HG02884 (cell line): ENCODE results near the gene CALCOCO1.
"Not testable (repeated sequence)": the region's sequence is repeated elsewhere in the genome, so short reads cannot be mapped to it uniquely, and the experiment has no call there.

Experiments used
- ATAC-seq: cut with Tn5 transposase; IDR thresholded peaks from one replicate; pipeline ENCODE4 v1.9.1; 2021; ENCODE audit warnings: mild to moderate bottlenecking, moderate library complexity; ENCODE audit not compliant: unreplicated experiment

Gene CALCOCO1

DNA sequence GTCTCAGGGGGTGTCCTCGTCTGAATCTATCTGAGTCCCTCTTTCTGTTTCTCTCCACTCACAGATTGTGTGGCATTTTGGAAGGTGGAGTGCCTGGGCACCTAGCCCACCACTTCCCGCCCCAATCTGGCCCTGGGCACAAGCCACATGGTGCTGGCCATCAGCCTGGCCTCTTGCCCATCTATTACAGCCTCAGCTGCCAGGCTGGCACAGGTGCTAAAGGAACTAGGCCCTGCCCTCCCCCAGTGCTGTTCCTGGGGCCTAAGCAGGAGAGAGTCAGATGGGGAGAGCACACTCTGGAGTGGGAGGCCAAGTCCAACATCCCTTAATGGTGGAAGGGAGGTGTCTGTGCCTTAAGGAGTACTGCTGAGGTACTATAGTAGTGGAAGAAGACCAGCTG, 8.3 kb upstream of the CALCOCO1 start:
- no peak for ATAC-seq

DNA sequence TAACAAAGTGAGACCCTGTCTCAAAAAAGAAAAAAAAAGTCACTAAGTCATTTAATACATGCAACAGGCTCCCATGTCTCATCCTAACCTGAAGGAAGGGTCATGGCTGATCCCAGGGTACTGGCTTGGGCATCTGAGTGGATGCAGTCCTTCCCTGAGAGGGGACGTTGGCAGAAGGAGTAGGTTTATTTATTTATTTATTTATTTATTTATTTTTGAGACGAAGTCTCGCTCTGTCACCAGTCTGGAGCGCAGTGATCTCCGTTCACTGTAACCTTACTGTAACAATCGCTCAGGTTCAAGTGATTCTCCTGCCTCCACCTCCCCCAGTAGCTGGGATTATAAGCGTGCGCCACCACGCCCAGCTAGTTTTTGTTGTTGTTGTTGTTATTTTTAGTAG, 7.2 kb upstream of the CALCOCO1 start:
- no peak for ATAC-seq

DNA sequence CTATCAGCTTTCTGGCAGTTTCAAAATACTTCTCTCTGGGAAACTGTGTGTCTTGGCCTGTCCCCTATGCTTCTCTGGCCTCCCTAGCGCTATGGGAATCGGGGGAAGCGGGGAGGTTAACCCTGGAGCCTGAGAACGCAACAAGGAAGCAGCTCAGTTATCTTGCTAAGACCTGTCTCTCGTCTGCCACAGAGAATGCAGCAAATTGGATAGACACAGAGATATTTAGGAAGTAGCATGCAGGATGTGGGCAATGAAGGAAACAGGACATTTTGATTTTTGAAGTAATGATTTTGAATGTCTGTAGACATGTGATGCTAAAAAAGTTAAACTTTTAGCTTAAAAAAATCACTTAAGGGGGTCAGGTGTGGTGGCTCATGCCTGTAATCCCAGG, 6.6 kb upstream of the CALCOCO1 start:
- ATAC-seq: no peak

DNA sequence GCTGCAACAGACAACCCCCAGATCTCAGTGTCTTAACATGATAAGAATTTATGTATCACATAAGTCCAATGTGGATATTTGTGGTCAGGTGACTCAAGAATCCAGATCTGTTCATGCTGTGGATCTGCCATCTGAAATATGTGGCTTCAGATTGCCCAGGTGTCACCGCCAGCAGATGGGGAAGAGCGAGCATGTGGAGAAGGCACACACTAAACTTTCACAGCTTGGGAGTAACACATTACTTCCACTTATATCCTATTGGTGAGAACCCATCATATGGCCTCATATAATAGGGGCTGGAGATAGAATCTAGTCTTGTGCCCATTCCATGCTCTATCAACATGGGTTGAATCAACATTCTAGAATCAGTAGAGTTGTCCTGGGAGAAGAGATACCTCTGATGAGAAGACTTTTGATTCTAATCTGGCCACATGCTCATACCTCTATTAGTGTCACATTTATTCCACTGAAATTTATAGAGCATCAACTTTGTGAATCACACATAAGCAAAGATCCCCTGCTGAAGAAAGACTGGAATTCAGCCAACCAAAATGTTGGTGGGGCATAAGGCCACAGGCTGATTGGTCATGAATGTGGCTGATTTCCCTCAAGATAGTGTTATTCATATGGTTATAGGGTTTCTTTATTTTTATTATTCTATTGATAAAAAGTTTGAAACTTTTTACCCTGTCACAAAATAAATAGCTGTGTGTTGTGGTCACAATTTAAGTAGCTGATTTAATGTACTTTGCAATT, 6.0 kb upstream of the CALCOCO1 start:
- ATAC-seq: no peak

DNA sequence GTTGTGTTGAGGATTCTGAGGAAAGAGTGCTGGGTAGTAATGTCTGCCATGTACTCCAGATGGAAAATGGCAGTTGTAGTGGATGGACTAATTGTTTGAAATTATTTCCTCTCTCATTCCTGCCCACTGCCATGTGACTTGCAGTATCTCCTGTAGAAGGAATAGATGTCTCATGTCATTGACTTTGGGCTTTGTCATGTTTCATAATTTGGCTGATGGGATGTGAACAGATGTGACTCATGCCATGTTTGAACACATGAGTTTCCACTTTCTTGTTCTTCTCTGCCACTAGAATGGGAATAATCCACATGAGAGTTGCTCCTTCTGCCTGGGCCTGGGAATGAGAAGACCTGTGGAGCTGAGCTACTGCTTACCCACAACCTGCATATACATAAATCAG, 2.4 kb upstream of the CALCOCO1 start:
- ATAC-seq: no peak

DNA sequence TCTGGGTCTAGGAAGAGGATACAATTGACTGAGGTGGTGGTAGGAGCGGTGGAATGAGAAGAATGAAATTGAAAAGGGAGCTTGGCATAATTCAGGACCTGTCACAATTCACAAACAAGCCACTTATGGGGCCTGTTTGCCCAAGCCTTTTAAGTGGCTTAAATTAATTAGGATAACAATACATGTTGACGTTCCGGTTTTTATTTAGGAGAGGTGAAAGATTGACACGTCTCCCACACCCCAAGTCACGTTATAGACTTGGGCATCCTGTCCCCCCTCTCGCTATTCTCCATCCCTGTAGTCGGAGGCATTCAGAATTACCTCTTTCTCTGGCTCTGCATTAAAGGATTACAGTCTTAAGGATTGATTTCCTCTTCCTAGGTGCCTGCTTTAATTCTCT, 954 bp upstream of the CALCOCO1 start:
- ATAC-seq: no peak

DNA sequence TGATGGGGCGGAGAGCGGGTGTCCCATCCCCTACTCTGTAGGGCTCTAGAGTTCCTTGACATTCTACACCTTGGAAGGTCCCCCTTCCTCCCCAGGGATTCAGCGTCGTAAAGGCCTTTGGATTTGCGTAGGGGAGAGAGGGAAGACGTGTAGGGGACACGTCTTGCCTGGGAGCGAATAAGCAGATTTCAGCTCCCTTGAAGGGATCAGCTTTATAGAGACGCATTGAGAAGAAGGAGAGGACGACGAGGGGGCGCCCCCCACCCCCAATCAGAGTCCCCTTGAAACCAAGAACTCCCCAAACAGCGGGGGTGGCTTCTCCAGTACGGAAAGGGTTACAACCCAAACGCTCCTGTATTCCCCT, 324 bp downstream of the CALCOCO1 start:
- no peak for ATAC-seq

DNA sequence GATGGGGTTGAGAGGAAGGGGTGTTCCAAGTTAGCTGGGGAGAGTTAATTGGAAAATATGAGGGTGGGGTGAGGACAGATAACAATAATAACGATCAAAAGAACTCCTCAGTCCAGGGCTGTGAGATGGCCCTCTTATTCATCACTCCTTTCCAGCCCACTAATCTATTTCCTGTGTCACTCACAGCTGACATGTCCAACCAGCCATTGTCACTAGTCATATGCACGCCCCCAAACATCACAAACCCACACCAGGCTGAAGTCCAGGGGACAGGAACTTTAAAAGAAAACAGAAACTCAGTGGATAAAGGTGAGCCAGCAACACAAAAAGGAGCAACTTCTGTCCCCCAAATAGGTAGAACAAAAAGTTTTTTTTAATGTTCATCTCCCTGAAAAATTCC, 911 bp downstream of the CALCOCO1 start:
- ATAC-seq: no peak

DNA sequence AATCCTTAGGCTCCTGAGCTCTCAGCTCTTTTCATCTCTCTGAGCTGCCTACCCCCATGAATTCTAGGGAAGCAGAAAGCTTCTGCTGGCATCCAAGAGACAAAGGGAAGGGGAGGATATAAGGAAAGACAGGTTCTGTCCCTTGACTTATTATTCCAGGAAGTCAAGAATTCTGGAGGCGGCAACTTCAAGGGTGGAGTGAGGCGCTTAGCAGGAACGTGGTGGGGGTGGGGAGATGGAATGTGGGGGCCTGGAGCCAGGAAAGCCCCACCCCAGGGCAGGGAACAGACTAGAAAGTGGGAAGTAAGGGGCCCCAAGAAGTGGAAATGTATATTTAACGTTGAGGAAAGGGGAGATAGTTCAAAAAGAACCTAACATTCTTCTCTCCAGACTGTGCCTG, 1.4 kb downstream of the CALCOCO1 start:
- ATAC-seq: no peak

DNA sequence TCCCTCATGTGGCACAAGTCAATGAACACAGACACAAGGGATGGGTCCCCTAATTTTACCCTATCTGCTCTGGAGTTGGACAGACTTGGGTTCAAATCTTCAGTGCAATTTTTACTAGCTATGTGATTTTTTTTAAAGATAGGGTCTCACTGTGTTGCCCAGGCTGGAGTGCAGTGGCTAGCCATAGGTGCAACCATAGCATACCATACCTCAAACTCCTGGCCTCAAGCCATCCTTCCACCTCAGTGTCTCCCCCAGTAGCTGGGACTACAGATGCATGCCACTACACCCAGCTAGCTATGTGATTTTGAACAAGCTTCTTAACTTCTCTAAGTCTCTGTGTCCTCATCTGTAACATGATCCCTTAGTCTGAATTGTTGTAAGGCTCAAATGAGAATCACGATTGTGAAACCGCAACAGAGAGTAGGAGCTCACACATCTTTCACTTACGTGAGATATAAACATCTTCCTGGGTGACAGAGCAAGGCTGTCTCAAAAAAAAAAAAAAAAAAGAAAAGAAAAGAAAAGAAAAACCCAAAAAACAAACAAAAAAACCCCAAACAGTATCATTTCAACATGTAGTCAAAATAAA, 4.7 kb downstream of the CALCOCO1 start:
- no peak for ATAC-seq

DNA sequence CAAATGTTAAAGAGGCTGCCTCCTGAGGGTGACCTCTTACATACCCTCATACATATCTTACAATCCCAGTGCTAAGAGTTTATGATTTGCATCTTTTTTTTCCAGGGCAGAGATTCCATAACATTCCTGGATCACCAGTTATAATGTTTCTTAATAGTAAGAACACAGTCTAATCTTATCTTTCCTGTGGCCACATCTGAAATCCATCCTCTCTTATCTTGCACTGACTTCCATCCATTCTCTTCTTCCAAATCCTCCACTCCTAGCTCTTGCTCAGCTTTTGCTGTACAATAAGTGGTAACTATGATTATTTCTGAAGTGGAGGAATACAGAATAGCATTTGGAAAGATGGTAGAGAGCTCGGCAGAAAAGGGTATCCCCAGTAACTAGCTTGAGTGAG, 6.3 kb downstream of the CALCOCO1 start:
- ATAC-seq: no peak

DNA sequence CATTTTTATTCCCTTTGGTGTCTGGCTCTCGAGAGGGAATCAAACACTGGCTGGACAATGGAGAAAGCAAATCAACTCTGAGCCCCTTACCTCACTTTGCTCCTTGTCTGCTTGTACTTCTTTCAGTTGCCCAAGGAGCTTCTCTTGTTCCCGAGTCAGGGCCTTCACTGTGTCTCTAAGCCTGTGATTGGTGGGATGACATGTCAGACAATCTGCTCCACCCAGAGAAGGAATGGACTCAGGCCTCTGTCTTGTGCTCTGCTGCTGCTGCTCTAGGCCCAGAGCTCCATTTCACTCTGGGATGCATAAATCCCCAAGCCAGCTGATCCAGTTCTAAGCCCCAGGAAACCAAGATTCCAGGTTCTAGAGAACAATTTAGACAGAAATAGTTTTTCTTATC, 7.6 kb downstream of the CALCOCO1 start:
- no peak for ATAC-seq

DNA sequence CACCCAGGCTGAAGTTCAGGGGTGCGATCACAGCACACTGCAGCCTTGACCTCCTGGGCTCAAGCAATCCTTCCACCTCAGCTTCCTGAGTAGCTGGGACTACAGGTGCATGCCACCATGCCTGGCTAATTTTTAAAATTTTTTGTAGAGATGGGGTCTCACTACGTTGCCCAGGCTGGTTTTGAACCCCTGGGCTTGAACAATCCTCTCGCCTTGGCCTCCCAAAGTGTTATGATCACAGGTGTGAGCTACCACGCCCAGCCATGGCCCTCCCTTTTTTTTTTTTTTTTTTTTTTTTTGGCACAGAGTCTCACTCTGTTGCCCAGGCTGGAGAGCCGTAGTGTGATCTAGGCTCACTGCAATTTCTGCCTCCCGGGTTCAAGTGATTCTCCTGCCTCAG, 8.7 kb downstream of the CALCOCO1 start:
- ATAC-seq: not testable (repeated sequence)

DNA sequence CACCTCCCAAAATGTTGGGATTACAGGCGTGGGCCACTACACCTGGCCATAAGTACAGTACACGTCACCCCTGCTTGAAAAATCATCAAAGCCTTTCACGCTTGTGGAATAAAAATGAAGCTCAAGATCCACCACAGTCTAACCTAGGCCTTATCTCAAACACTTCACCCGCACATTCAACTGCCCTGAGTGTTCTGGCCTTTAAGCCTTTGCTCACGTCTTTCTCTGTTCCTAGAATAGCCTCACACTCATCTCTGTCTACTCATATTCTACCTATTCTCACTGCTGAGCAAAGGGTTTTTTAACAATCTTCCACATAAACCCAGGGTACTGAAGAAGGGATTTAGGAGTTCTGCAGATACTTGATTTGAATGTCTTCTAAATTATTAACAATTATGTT, 9.9 kb downstream of the CALCOCO1 start:
- no peak for ATAC-seq

DNA sequence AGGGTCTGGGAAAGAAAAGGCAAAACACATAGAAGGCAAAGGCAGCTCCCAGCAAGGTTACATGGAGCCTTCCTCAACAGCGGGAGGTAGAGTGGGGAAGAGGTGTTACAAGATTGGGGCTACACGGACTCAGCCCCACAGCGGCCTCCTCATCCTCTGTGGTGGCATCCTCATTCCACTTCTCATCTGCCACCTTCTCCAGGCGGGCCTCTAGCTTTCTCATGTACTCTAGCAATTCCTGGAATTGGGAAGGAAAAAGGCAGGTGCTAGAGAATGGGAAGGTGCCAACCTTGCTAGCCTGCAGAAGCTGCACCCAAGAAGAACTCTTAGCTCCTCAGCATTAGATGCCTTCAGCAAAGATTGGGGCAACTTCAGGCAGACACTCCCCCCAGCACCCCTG, 13.2 kb downstream of the CALCOCO1 start:
- ATAC-seq: no peak

DNA sequence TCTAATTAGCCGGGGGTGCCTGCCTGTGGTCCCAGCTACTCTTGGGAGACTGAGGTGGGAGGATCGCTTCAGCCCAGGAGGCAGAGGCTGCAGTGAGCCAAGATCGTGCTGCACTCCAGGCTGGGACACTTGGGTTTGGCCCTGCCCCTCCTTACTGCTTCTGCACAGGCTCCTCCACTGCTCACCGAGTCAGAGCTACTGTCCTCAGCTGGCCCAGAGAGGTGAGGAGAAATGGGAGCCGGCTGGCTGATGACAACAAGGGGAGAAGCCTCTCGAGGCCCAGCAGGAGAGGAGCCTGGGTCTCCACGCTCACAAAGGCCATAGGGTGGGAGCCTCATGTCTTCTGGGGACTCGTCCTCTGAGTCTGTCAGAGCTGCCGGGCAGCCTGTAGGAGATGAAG, 13.7 kb downstream of the CALCOCO1 start:
- ATAC-seq: no peak

DNA sequence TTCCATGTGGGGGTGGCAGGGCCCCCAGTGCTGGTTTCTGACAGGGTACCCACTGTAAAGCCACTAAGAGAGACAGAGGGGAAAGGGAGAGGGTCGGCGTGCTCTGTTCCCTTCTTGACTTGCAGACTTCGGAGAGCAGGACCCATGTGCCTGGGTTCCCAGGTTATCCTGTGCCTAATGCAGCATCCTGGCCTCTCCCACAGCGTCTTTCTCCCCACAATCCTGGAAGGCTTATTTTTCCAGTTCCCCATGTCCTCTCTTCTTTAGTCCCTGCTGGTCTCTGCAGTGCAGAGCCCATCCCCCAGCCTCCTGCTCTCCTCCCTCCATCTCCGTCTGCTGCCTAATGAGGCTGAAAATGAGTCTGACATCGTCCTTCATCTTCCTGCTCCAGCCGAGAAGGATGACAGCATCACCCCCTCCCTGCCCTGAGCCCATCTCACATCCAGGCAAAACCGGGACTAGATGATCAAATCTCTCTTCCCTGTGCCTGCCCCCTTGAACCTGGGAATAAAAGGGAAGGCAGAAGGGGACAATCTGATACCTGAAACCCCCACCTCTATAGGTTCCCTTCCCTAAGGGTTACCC, 15.1 kb downstream of the CALCOCO1 start:
- no peak for ATAC-seq

DNA sequence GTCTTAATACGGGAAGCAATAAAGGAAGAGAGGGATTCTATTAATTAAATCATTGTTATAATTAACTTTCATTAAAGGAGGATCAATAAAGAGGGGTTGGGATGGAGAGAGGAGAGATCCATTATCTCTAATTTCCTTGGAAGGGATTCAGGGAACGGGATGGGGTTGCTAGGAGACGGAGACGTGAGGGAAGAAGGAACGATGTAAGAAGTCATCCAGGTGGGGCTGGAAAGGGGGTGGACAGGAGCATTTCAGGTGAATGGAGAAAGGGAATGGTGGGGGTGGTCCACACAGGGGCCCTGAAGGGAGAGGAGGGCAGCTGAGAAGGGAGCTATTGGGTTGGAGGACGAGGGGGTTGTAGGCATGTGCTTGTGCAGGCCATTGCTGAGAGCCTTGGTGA, 17.2 kb downstream of the CALCOCO1 start:
- ATAC-seq: no peak

DNA sequence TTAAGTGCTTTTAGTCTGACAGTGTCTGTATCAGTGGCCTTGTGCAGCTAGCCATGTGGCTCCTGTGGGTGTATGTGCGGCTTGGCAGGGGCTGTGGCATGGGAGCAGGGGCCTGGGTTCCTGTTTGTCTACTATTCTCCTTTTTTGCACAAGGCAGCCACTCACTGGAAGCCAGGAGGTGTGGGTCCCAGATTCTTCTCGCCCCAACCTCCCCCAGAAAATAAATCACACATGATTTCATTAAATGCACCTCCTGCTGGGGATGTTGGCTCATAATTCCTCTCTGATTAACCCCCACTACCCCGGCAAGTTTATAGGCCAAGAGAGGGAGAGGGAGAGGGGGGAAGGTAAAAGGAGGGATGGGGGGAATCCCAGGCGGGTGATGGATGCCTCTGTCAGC, 17.6 kb downstream of the CALCOCO1 start:
- no peak for ATAC-seq

DNA sequence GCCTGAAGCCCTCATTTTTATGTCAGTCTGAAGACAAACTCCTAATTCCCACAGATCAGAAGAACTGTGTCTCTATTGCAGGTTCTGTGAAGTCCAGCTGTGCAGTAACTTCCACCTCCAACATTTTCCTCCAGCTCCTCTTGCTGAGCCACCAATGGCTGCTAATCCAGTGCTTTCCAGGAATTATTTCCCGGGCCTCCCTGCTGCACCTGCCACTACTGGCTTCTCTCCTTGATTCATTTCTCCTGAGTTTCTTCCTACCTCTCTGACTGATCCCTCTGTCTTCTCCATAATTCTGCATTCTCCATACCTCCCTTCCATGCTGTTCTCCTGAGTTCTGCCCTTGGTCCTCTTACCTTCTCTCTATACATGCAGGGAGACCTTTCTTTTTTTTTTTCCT, 21.2 kb downstream of the CALCOCO1 start:
- ATAC-seq: no peak

DNA sequence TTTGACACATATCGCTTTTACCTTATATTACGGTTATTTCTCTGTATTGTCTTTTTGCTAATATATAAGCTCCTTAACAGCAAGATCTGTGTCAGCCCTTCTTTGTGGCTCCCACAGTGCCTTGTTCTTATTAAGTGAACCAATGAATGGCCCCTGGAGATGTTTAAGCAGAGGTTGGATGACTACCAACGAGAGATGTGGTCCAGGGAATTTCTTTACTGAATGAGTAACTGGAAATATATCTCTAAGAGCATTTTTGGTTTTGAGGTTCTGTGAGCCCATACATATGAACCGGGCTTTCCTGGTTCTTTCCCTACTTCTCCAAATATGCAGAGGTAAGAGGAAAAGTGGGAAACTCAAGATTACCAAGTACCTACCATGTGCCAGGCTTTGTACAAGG, 23.5 kb downstream of the CALCOCO1 start:
- ATAC-seq: no peak

DNA sequence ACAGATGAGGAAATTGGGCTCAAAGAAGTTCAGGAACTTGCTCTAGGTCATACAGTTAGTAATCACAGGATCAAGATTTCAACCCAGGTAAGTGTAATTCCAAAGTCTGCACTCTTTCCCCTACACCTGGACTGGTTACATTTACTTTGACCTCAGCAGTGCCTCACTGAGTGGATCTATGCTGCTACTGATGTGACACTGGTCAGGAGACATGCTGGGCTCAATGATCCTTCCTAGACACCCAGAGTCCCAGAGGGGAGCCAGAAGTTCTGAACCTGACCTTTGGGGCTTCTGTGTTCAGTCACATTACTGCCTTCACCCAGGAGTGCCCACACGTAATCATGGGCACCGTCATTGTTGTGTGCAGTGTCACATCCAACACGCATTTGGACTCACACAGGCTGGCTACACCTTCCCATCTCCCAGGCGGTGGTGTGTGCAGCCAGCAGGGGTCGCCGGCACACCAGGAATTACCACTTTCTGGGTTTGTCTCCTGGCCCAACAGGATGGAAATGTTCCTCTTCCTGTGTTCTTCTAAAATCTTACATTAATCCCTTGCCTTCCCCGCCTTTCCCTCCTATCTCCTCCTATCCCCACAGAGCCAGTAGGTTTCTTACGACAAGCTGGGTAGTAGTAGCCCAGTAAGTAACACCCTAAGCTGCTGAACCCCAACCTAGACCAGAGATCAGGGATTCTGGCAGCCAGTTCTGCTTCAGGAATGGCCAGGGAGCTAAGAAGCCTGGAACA, 25.6 kb downstream of the CALCOCO1 start:
- ATAC-seq: no peak
